H1 (cell line): Measurements from ENCODE around the gene ZNF488. TPM values are rescaled to one million over a fixed set of nuclear protein-coding genes. Genes with fewer than 3 reads are reported as not detected.

Experiments
- CTCF ChIA-PET: fragments of 300-600 bp; sonication (Branson Sonifier 250); formaldehyde crosslinking; loops from one replicate; lab custom pipeline; 2021; ENCODE audit not compliant: partially characterized antibody; lab: Charles Lee
- POLR2A ChIA-PET: fragments of 300-600 bp; sonication (Branson Sonifier 250); formaldehyde crosslinking; loops from one replicate; lab custom pipeline; 2021; ENCODE audit warnings: inconsistent platforms; ENCODE audit not compliant: partially characterized antibody; lab: Charles Lee
- DNase-seq, 2 experiments: peaks; one replicate each; pipeline versions ENCODE4 v3.0.0 to v3.0.0-alpha.2; 2010 to 2022; ENCODE audit warnings: low spot score in 2 of 2, low read depth in 1 of 2, mixed read lengths in 1 of 2
- FAIRE-seq: peaks from 2 replicates; lab custom pipeline; 2011; peaks lifted over from hg19 to GRCh38; lab: Jason Lieb, UNC
- H2AFZ ChIP-seq: 2 replicates; pipeline ENCODE4 v1.8.1; 2012; ENCODE audit warnings: low read length, inconsistent platforms
- H2AK5ac ChIP-seq: 2 replicates; pipeline ENCODE4 v1.6.1; 2013; ENCODE audit warnings: low read depth, low read length
- H2BK120ac ChIP-seq: replicated peaks from 2 replicates; pipeline ENCODE3; 2013; ENCODE audit warnings: low read depth, low read length, inconsistent platforms
- H2BK12ac ChIP-seq: 2 replicates; pipeline ENCODE4 v1.6.1; 2013; ENCODE audit warnings: low read depth, low read length
- H2BK15ac ChIP-seq: 2 replicates; pipeline ENCODE4 v1.6.1; 2013; ENCODE audit warnings: low read length
- H2BK20ac ChIP-seq: 2 replicates; pipeline ENCODE4 v1.6.1; 2013; ENCODE audit warnings: low read length
- H2BK5ac ChIP-seq: 2 replicates; pipeline ENCODE4 v1.6.1; 2013; ENCODE audit warnings: low read depth, low read length
- H3K14ac ChIP-seq: 2 replicates; pipeline ENCODE4 v1.6.1; 2013; ENCODE audit warnings: inconsistent platforms; ENCODE audit not compliant: insufficient read length
- H3K18ac ChIP-seq: 2 replicates; pipeline ENCODE4 v1.6.1; 2013; ENCODE audit warnings: low read length; ENCODE audit errors: extremely low read depth
- H3K23ac ChIP-seq: 2 replicates; pipeline ENCODE4 v1.6.1; 2013; ENCODE audit warnings: inconsistent platforms; ENCODE audit not compliant: insufficient read length
- H3K23me2 ChIP-seq: 2 replicates; pipeline ENCODE4 v1.6.1; 2013; ENCODE audit warnings: low read depth, low read length
- H3K27ac ChIP-seq: 2 replicates; pipeline ENCODE4 v1.6.1; 2011; ENCODE audit warnings: low read depth, low read length, inconsistent platforms
- H3K27me3 ChIP-seq, 4 experiments: replicated peaks in 1 of 4; 1 replicate in 1 of 4; 2 replicates in 3 of 4; pipeline versions ENCODE4 v1.6.1 to v1.8.1; 2011 to 2013; ENCODE audit warnings: low read length in 3 of 4, mild to moderate bottlenecking in 3 of 4, inconsistent platforms in 2 of 4, mixed read lengths in 2 of 4, moderate library complexity in 1 of 4; ENCODE audit not compliant: control insufficient read depth in 3 of 4, insufficient read depth in 3 of 4; ENCODE audit errors: extremely low read depth in 1 of 4
- H3K36me3 ChIP-seq, 4 experiments: 2 replicates each; pipeline versions ENCODE4 v1.6.1 to v1.8.1; 2011 to 2013; ENCODE audit warnings: mild to moderate bottlenecking in 4 of 4, low read length in 3 of 4, moderate library complexity in 2 of 4, control low read depth in 1 of 4, inconsistent platforms in 1 of 4; ENCODE audit not compliant: insufficient read depth in 4 of 4, control insufficient read depth in 2 of 4
- H3K4ac ChIP-seq: replicated peaks from 2 replicates; pipeline ENCODE3; 2013; ENCODE audit warnings: low read length, low read depth, mixed read lengths, inconsistent platforms; ENCODE audit not compliant: insufficient read length
- H3K4me1 ChIP-seq, 4 experiments: replicated peaks in 1 of 4; 1 replicate in 1 of 4; 2 replicates in 3 of 4; pipeline versions ENCODE4 v1.6.1 to v1.8.1; 2011 to 2013; ENCODE audit warnings: low read length in 3 of 4, inconsistent platforms in 2 of 4, mixed read lengths in 1 of 4; ENCODE audit not compliant: insufficient read depth in 4 of 4, control insufficient read depth in 3 of 4
- H3K4me2 ChIP-seq, 2 experiments: 2 replicates each; pipeline versions ENCODE4 v1.6.1 to v1.8.1; 2011 to 2013; ENCODE audit warnings: low read depth in 2 of 2, low read length in 2 of 2, control low read depth in 1 of 2, inconsistent platforms in 1 of 2, mild to moderate bottlenecking in 1 of 2; ENCODE audit not compliant: insufficient read depth in 1 of 2
- H3K4me3 ChIP-seq, 4 experiments: fragments of 200-600, 300-600 bp in 1 of 4; sonication (generic), shearing (Covaris generic), sonication (Bioruptor Twin) in 1 of 4; 2 replicates each; pipeline versions ENCODE4 v1.5.1 to v1.8.1; 2011 to 2016; ENCODE audit warnings: low read length in 4 of 4, low read depth in 3 of 4, control low read depth in 2 of 4, inconsistent platforms in 2 of 4, mild to moderate bottlenecking in 2 of 4, mixed read lengths in 1 of 4, moderate library complexity in 1 of 4; ENCODE audit not compliant: insufficient read depth in 2 of 4; ENCODE audit errors: extremely low read depth in 1 of 4
- H3K56ac ChIP-seq: replicated peaks from 2 replicates; pipeline ENCODE3; 2013; ENCODE audit warnings: low read depth, mild to moderate bottlenecking, mixed read lengths, low read length, inconsistent platforms; ENCODE audit not compliant: insufficient read length
- H3K79me1 ChIP-seq: 2 replicates; pipeline ENCODE4 v1.6.1; 2013; ENCODE audit warnings: low read depth, low read length, control low read depth
- H3K79me2 ChIP-seq, 2 experiments: 2 replicates each; pipeline versions ENCODE4 v1.6.1 to v1.8.1; 2012 to 2013; ENCODE audit warnings: low read length in 2 of 2, mild to moderate bottlenecking in 2 of 2, inconsistent platforms in 1 of 2; ENCODE audit not compliant: insufficient read depth in 2 of 2, control insufficient read depth in 1 of 2
- H3K9ac ChIP-seq, 4 experiments: replicated peaks in 1 of 4; 1 replicate in 1 of 4; 2 replicates in 3 of 4; pipeline versions ENCODE4 v1.6.1 to v1.8.1; 2011 to 2013; ENCODE audit warnings: low read depth in 3 of 4, low read length in 3 of 4, control low read depth in 2 of 4, mild to moderate bottlenecking in 2 of 4, moderate library complexity in 2 of 4, inconsistent platforms in 1 of 4; ENCODE audit errors: extremely low read depth in 1 of 4
- H3K9me3 ChIP-seq, 2 experiments: 2 replicates each; pipeline versions ENCODE4 v1.6.1 to v1.8.1; 2012 to 2013; ENCODE audit warnings: mild to moderate bottlenecking in 2 of 2, moderate library complexity in 2 of 2, control low read depth in 1 of 2, inconsistent platforms in 1 of 2, low read depth in 1 of 2, low read length in 1 of 2, mixed read lengths in 1 of 2; ENCODE audit not compliant: insufficient read depth in 2 of 2
- H4K20me1 ChIP-seq, 2 experiments: replicated peaks in 1 of 2; 2 replicates each; pipeline versions ENCODE3 to v1.8.1; 2011 to 2013; ENCODE audit warnings: inconsistent platforms in 2 of 2, low read length in 2 of 2, mild to moderate bottlenecking in 1 of 2; ENCODE audit not compliant: insufficient read depth in 2 of 2, control insufficient read depth in 1 of 2
- H4K5ac ChIP-seq: 2 replicates; pipeline ENCODE4 v1.6.1; 2013; ENCODE audit warnings: low read length, low read depth, mixed read lengths, inconsistent platforms; ENCODE audit not compliant: insufficient read length
- H4K8ac ChIP-seq: 2 replicates; pipeline ENCODE4 v1.8.0; 2013; ENCODE audit warnings: mild to moderate bottlenecking, moderate library complexity, low read length, inconsistent platforms; ENCODE audit not compliant: insufficient read depth; ENCODE audit errors: extremely low read depth
- H4K91ac ChIP-seq: replicated peaks from 2 replicates; pipeline ENCODE3; 2013; ENCODE audit warnings: low read length, mixed read lengths, inconsistent platforms; ENCODE audit not compliant: insufficient read length
- CHD2 ChIP-seq: IDR thresholded peaks from 2 replicates; pipeline ENCODE4 v1.6.1; 2012; ENCODE audit warnings: low read length, improper control_type of control experiment
- SAP30 ChIP-seq: fragments of 300-600 bp; sonication (generic); IDR thresholded peaks from 2 replicates; pipeline ENCODE4 v1.7.1; 2012; ENCODE audit warnings: low read length, moderate library complexity, mild to moderate bottlenecking, inconsistent platforms; ENCODE audit not compliant: insufficient read depth, insufficient replicate concordance
- SP1 ChIP-seq: IDR thresholded peaks from 2 replicates; pipeline ENCODE4 v1.6.1; 2011; ENCODE audit warnings: low read depth, low read length
- TEAD4 ChIP-seq: IDR thresholded peaks from 2 replicates; pipeline ENCODE4 v1.6.1; 2012; ENCODE audit warnings: low read depth, low read length, inconsistent platforms, mixed read lengths
- WGBS, 2 experiments: shearing (Covaris generic) in 1 of 2; methylation state at CpG; one replicate each; pipeline versions ENCODE4 v1.1.6 to v1.1.7; 2013 to 2015; ENCODE audit warnings: low lambda C conversion rate in 2 of 2, mixed read lengths in 2 of 2, inconsistent platforms in 1 of 2, low coverage in 1 of 2, missing lambda C conversion rate in 1 of 2; ENCODE audit not compliant: insufficient replicate concordance in 2 of 2, insufficient coverage in 1 of 2, insufficient read length in 1 of 2; ENCODE audit errors: extremely low coverage in 1 of 2, missing lambda C conversion rate in 1 of 2; 5-methylcytosine and 5-hydroxymethylcytosine counted together
- polyA plus RNA-seq, 7 experiments: library from polyadenylated mRNA; depleted of rRNA in 3 of 7; stranded (reverse) in 5 of 7; unstranded in 2 of 7; fragments of >200 nt in 5 of 7; fragments of 200-250 nt in 2 of 7; gene quantifications; 1 replicate in 5 of 7; 2 replicates in 1 of 7; 4 replicates in 1 of 7; pipeline versions ENCODE4 v1.2.1 to v1.2.3, GENCODE V29; 2011 to 2013; ENCODE audit warnings: missing spikeins in 2 of 7, mixed read lengths in 2 of 7
- total RNA-seq: library from RNA; stranded (reverse); fragmentation: NEBNext Ultra II Directional; extraction: Animal tissue kit (Norgen Biotek cat#: 25700); gene quantifications from 2 replicates; pipeline ENCODE4 v1.2.1, GENCODE V29; 2021

Gene ZNF488
- total and polyA plus RNA-seq, 2 of the 8 experiments (the other 6 are each of a cell fraction or from before 2014, with no cell fraction given): 7.9 to 11.4 TPM

- no peak overlapping the region for H3K4me3 ChIP-seq
- no peak for TF ChIP-seq SAP30
- no peak for TF ChIP-seq TEAD4
- peak; percentile 88 for TF ChIP-seq SP1
- peak; percentile 55; the same call in 1 of the 2 replicates for TF ChIP-seq CHD2
- TF ChIP-seq, all 59 proteins: peak for 2
- no peaks in the 10 kb centered on the region for H3K79me2 ChIP-seq
- H3K79me1 ChIP-seq: no peaks in the 10 kb centered on the region
- POLR2A ChIA-PET: no interaction called here
- CTCF ChIA-PET: interaction anchor here (0.8 to 4.6 kb wide), 5 partner anchors 16 to 324 kb away, joined by 3 to 19 read pairs (median 4); no protein-coding TSS in a partner anchor
- no peaks in the 10 kb centered on the region for H3K9me3 ChIP-seq
- H3K18ac ChIP-seq: no peak overlapping the region
- peak overlapping the region; percentile 82 for H2AFZ ChIP-seq
- H3K14ac ChIP-seq: no peak overlapping the region
- no peaks in the 10 kb centered on the region for H3K36me3 ChIP-seq
- H3K56ac ChIP-seq: no peak overlapping the region
- DNase-seq (no peak), FAIRE-seq (no peak)
- no peak overlapping the region for H3K9ac ChIP-seq
- H2BK5ac ChIP-seq: no peak overlapping the region
- no peaks in the 10 kb centered on the region for H3K4me1 ChIP-seq
- no peak overlapping the region for H3K4ac ChIP-seq
- H4K8ac ChIP-seq: no peak overlapping the region
- no peaks in the 10 kb centered on the region; a peak in 1 of 7 replicates for H3K27me3 ChIP-seq
- no peak overlapping the region for H4K5ac ChIP-seq
- H3K4me2 ChIP-seq: no peak overlapping the region
- H2AK5ac ChIP-seq: no peak overlapping the region
- H2BK12ac ChIP-seq: no peak overlapping the region
- no peak overlapping the region for H2BK15ac ChIP-seq
- no peak overlapping the region for H4K91ac ChIP-seq
- H3K23me2 ChIP-seq: no peaks in the 10 kb centered on the region
- H3K23ac ChIP-seq: no peak overlapping the region
- 76% methylated on average over 9 of the region's 9 CpGs; no CpG with 5 or more reads in 1 of the 2 experiments for WGBS, 2 experiments
- H2BK20ac ChIP-seq: no peak overlapping the region
- H2BK120ac ChIP-seq: no peak overlapping the region
- no peaks in the 10 kb centered on the region for H4K20me1 ChIP-seq
- no peak overlapping the region for H3K27ac ChIP-seq
These were observed 65.4 kb downstream of the ZNF488 start for GRCh38 chr10:47318706-47319105.
